Measurements from ENCODE around the gene ETS2.

DNA sequence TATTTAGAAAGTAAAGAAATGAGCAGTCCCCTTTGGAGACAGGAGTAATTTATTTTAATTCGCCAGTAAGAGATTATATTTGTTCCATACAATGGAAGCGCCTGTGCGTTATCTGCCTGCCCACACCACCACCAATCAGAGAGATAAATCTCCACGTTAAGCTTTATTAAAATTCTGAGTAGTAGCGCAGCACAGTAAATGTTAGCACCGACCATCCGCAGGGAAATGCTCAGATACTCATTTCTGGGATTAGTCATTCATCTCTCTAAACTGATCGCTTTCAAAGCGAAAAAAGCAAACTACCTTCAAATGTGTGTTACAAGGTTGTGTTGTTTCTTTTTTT lies 1.2 kb downstream of the ETS2 start:
- TF ChIP-seq, protein P1, sequence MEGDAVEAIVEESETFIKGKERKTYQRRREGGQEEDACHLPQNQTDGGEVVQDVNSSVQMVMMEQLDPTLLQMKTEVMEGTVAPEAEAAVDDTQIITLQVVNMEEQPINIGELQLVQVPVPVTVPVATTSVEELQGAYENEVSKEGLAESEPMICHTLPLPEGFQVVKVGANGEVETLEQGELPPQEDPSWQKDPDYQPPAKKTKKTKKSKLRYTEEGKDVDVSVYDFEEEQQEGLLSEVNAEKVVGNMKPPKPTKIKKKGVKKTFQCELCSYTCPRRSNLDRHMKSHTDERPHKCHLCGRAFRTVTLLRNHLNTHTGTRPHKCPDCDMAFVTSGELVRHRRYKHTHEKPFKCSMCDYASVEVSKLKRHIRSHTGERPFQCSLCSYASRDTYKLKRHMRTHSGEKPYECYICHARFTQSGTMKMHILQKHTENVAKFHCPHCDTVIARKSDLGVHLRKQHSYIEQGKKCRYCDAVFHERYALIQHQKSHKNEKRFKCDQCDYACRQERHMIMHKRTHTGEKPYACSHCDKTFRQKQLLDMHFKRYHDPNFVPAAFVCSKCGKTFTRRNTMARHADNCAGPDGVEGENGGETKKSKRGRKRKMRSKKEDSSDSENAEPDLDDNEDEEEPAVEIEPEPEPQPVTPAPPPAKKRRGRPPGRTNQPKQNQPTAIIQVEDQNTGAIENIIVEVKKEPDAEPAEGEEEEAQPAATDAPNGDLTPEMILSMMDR (conservative IDR thresholded peaks at IDR 0.05; ENCODE audit: low read depth, low read length) = no peak
- TF ChIP-seq EZH2phosphoT487 (IDR thresholded peaks at IDR 0.05; ENCODE audit: borderline replicate concordance, low read length) = no peak
- TF ChIP-seq EZH2 (IDR thresholded peaks at IDR 0.05; ENCODE audit: low read length, unreplicated experiment) = no peak
